SK-MEL-5 (cell line): ENCODE data around the gene MAP3K15. TPM values are rescaled to one million over a fixed set of nuclear protein-coding genes. Genes with fewer than 3 reads are reported as not detected.
A peak's percentile ranks its signal among the peaks of the same experiment; 100 is the strongest.

Experiments used
- DNase-seq: peaks from one replicate; pipeline ENCODE4 v3.0.0-alpha.2; 2016; ENCODE audit warnings: low read depth, low spot score
- in situ Hi-C: cut with HindIII; loops from 2 replicates; pipeline ENCODE4 v1.10.0; 2016; ENCODE audit warnings: low sequenced_read_pairs, high pct_unique_total_duplicates, low pct_unique_long_range_greater_than_20kb
- total RNA-seq: library from RNA; depleted of rRNA; stranded (reverse); fragments of >200 nt; shearing (Covaris generic); gene quantifications from 2 replicates; pipeline ENCODE4 v1.2.3, GENCODE V29; 2014

Gene MAP3K15
- total RNA-seq, 1 experiment from 2014 or later = 0.66 TPM

DNA sequence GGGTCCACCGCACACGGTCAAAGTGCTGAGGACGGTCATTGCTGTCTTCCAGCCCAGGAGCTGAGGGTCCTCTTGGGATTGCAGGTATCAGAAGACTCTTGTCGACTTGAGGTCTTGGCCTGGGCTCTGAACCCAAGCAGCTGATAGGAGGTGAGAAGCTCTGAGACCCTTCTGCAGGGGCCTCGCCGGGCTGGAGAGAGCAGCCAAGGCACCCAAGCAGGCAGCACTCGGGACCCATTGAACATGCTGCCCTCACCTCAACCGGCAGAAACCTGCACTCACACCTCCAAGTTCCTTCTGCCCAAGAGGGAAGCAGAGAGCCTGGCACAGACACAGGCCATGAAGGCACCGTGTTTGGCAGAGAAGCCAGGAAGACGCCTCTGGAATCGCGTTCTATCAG, 137.5 kb downstream of the MAP3K15 start:
- in situ Hi-C loops = no loop called here
- DNase-seq = no peak

- in situ Hi-C loops = no loop called here
- DNase-seq = no peak
Observed at GRCh38 chrX:19375546-19375945, 139.8 kb downstream of the MAP3K15 start.

- in situ Hi-C loops = no loop called here
- DNase-seq = no peak
Observed at GRCh38 chrX:19373351-19373891, 141.9 kb downstream of the MAP3K15 start.

DNA sequence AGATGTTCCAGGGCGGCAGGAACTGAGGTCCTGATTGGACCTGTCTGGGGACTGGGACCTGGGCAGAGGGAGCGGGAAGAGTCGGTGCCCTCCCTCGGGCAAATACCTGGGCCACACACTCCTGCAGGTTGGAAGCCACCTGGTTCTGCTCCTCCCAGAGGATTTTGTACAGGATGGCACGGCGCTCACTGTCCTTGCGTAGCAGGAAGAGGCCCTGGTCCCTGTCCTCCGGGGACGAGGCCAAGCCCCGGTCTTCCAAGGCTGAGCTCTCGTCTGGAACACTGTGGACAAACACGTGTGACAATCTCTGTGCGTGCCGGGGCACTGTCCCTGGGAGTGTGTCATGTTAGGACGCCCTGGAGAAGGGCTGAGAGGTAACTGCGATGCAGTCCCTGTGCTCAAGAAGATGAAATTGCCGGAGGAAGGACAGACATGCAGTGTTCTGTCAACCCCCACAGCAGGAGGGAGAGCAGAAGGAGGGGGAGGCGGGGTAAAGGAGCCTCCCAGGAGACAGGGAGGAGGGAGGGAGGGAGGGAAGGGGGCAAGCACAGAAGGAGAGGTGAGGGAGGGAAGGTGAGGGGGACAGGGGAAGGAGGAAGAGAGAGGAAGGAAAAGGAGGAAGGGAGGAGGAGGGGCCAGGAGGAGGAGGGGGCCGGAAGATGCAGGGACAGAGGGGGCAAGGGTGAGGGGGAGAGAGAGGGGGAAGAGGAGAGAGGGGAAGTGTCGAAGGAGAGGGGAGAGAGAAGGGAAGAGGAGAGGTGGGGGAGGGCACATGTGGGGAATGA, 142.6 kb downstream of the MAP3K15 start:
- DNase-seq = no peak
- in situ Hi-C loops = no loop called here

DNA sequence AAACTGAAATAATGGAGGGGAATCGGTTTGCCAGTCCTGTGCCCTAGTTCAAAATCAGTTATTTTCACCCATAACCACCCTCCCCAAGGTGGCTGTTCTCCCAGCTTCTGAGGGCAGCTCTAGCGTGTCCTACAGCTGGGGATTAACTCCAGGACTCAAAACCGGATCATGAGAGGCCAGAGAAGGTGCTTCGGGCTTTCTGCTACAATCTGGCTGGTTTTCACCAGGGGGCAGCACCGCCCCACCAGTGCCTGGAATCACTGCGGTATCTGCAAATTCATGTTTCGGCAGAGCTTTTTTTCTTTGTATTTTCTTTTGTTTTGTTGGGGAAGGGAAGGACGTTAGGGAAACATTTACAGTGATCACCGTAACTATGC, 143.2 kb downstream of the MAP3K15 start:
- in situ Hi-C loops = no loop called here
- peak; percentile 64 for DNase-seq

GRCh38 chrX:19370061-19370460, 145.2 kb downstream of the MAP3K15 start:
- no peak for DNase-seq
- in situ Hi-C loops = no loop called here

DNA sequence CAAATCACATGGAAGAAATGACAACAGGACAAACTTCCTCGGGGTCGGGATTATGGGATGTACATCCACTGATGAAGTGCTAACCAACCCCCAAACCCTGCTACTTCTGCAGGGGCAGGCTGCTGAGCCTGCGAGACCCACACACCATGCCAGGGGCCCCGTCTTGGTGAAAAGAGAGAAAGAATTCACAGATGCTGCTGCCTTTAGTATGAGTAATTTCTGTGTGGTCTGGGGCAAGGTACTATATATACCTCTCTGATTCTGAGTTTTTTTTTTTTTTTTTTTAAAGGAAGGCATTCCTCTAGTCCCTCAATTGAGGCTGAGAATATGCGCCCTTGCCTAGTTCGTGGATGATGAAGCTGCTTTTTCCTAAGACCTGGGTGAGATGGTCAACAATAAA, 146.7 kb downstream of the MAP3K15 start:
- no peak for DNase-seq
- in situ Hi-C loops = no loop called here

- in situ Hi-C loops = no loop called here
Observed at GRCh38 chrX:19361701-19362100, 153.6 kb downstream of the MAP3K15 start.

GRCh38 chrX:19360903-19361302, 154.4 kb downstream of the MAP3K15 start:
- in situ Hi-C loops = no loop called here

More at GRCh38 chrX:19361701-19362100, 153.6 kb downstream of the MAP3K15 start:
- DNase-seq = no peak

GRCh38 chrX:19358521-19358920, 156.8 kb downstream of the MAP3K15 start:
- DNase-seq = no peak
- in situ Hi-C loops = no loop called here

More at GRCh38 chrX:19360903-19361302, 154.4 kb downstream of the MAP3K15 start:
- no peak for DNase-seq

- DNase-seq = no peak
- in situ Hi-C loops = no loop called here
Observed at GRCh38 chrX:19354625-19355024, 160.7 kb downstream of the MAP3K15 start.

- DNase-seq = no peak
- in situ Hi-C loops = no loop called here
Observed at GRCh38 chrX:19350941-19351384, 164.3 kb downstream of the MAP3K15 start.

- in situ Hi-C loops = no loop called here
- no peak for DNase-seq
Observed at GRCh38 chrX:19349264-19349663, 166.0 kb downstream of the MAP3K15 start.

GRCh38 chrX:19347916-19348315, 167.4 kb downstream of the MAP3K15 start:
- DNase-seq = no peak
- in situ Hi-C loops = no loop called here

DNA sequence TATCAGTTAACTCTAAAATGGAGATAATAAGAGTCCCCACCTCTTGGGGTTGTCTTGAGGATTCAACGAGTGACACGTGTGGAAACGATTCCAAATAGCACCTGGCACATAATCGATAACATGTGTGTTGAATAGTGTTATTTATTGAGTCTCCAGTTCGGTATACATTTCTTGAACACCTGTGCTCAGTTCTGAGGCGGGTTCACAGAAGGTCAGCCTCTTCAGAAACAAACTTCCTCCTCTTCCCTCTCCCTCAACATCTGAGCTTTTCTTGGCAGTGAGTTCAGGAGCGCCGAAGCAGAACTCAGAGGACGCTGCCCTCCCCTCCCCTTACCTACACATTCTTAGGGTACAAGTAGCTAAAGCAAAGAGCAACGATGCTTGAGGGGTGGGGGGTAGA, 170.6 kb downstream of the MAP3K15 start:
- in situ Hi-C loops = no loop called here
- no peak for DNase-seq

DNA sequence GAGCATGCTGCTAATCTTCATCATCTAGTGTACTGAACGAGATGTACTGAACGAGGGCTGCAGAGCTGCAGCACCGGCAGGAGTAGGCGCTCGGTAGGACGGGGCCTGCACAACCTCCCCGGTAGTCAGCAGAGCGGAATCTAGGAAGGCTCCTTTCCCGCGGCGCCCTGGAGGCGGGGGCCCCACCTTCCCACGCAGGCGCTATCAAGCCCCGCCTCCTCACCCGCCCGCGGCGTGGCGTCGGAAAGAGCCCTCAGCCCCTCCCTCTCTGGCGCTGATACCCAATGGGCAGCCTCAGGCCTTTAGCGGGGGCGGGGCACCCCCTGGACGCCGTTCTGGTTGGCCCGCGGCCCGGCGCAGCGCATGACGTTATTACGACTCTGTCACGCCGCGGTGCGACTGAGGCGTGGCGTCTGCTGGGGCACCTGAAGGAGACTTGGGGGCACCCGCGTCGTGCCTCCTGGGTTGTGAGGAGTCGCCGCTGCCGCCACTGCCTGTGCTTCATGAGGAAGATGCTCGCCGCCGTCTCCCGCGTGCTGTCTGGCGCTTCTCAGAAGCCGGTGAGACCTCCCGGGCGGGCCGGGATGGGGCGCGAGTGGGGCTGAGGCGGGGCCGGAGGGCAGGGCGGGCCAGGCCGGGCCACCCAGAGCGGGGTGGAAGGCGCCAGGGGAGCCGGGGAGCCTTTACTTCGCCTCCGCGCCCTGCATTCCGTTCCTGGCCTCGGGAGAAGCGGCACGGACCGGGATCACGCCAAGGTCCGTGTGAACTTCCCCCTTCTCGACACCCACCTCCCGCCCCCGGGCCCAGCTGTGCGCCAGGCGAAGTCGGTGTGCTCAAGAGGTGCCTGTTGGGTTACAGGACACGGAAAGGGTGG, 171.5 kb downstream of the MAP3K15 start, which contains the start of gene PDHA1:
PDHA1 (plus strand) TSS at position 393 of the 874 bp plus-strand sequence; CDS start at position 504, 111 bp downstream.
- in situ Hi-C loops = no loop called here
- DNase-seq = peak; percentile 90

GRCh38 chrX:19343085-19343534, 172.2 kb downstream of the MAP3K15 start:
- in situ Hi-C loops = no loop called here
- no peak for DNase-seq

- DNase-seq = no peak
- in situ Hi-C loops = no loop called here
Observed at GRCh38 chrX:19342331-19342906, 172.9 kb downstream of the MAP3K15 start.
